K562 (cell line): Measurements from ENCODE around the gene PEX5. TPM values are rescaled to one million over a fixed set of nuclear protein-coding genes. Genes with fewer than 3 reads are reported as not detected.

ENCODE experiments used
- ATAC-seq: fragments of 200-7000 bp; cut with Tn5 transposase; 3 replicates; pipeline ENCODE4 v1.9.1; 2020; ENCODE audit warnings: moderate library complexity
- BruUV-seq: library from RNA; stranded (reverse); fragments of 400-500 nt; replicated peaks from 2 replicates; lab custom pipeline; 2021; lab: Mats Ljungman, UMichigan
- CTCF ChIA-PET: fragments of 300-600 bp; formaldehyde crosslinking; extraction: SDS; loops from one replicate; lab custom pipeline; 2021; ENCODE audit warnings: low intra/inter-chr PET ratio; lab: Yijun Ruan, JAX
- POLR2A ChIA-PET: fragments of 300-600, 350-650 bp; sonication (Branson Sonifier 250); formaldehyde crosslinking; extraction: SDS; loops from one replicate; lab custom pipeline; 2021; ENCODE audit warnings: antibody characterized with exemption, inconsistent platforms; lab: Yijun Ruan, JAX
- DNase-seq, 4 experiments: peaks; one replicate each; pipeline versions ENCODE4 v3.0.0 to v3.0.0-alpha.2; 2011 to 2018; ENCODE audit warnings: low spot score in 3 of 4, mixed read lengths in 3 of 4; ENCODE audit errors: extremely low read depth in 1 of 4
- FAIRE-seq: peaks from 2 replicates; lab custom pipeline; 2011; peaks lifted over from hg19 to GRCh38; lab: Jason Lieb, UNC
- H2AFZ ChIP-seq: 2 replicates; pipeline ENCODE4 v1.6.0; 2011; ENCODE audit warnings: low read depth, low read length, control low read depth, inconsistent platforms
- H3K27ac ChIP-seq: fragments of 200-600 bp; 3 replicates; pipeline ENCODE4 v1.8.0; 2011; ENCODE audit warnings: low read depth, mild to moderate bottlenecking, control low read depth, inconsistent platforms, low read length, moderate library complexity, mixed read lengths; ENCODE audit errors: extremely low read depth
- H3K27me3 ChIP-seq, 2 experiments: fragments of 300-600 bp in 1 of 2; 2 replicates in 1 of 2; 3 replicates in 1 of 2; pipeline versions ENCODE4 v1.6.0 to v1.8.0; 2011; ENCODE audit warnings: inconsistent platforms in 2 of 2, low read length in 2 of 2, mild to moderate bottlenecking in 1 of 2, mixed read lengths in 1 of 2, moderate library complexity in 1 of 2; ENCODE audit not compliant: control insufficient read depth in 2 of 2, insufficient read depth in 2 of 2
- H3K36me3 ChIP-seq: fragments of 300-600 bp; 3 replicates; pipeline ENCODE4 v1.8.0; 2011; ENCODE audit warnings: mild to moderate bottlenecking, low read length, inconsistent platforms; ENCODE audit not compliant: control insufficient read depth, insufficient read depth
- H3K4me1 ChIP-seq, 2 experiments: fragments of 200-600 bp in 1 of 2; replicated peaks in 1 of 2; 2 replicates in 1 of 2; 3 replicates in 1 of 2; pipeline versions ENCODE4 v1.5.1 to v1.8.0; 2011; ENCODE audit warnings: inconsistent platforms in 2 of 2, low read length in 2 of 2, mild to moderate bottlenecking in 1 of 2, mixed read lengths in 1 of 2, moderate library complexity in 1 of 2; ENCODE audit not compliant: control insufficient read depth in 2 of 2, insufficient read depth in 2 of 2
- H3K4me2 ChIP-seq: 2 replicates; pipeline ENCODE4 v1.6.1; 2011; ENCODE audit warnings: low read length, control low read depth, inconsistent platforms, mixed read lengths; ENCODE audit not compliant: insufficient read depth
- H3K4me3 ChIP-seq: fragments of 200-600 bp; sonication (generic), shearing (Covaris generic); 2 replicates; pipeline ENCODE4 v1.5.1; 2016; ENCODE audit warnings: control low read depth, inconsistent platforms
- H3K79me2 ChIP-seq: fragments of 200-600 bp; 3 replicates; pipeline ENCODE4 v1.8.0; 2011; ENCODE audit warnings: low read length, inconsistent platforms; ENCODE audit not compliant: control insufficient read depth, insufficient read depth
- H3K9ac ChIP-seq, 2 experiments: 2 replicates each; pipeline versions ENCODE4 v1.6.0 to v1.6.1; 2011; ENCODE audit warnings: low read depth in 2 of 2, low read length in 2 of 2, control low read depth in 1 of 2, inconsistent platforms in 1 of 2, mild to moderate bottlenecking in 1 of 2, mixed read lengths in 1 of 2; ENCODE audit not compliant: insufficient read depth in 1 of 2
- H3K9me1 ChIP-seq: one replicate; pipeline ENCODE4 v1.6.0; 2011; ENCODE audit warnings: inconsistent platforms, mild to moderate bottlenecking, low read length, moderate library complexity; ENCODE audit not compliant: control insufficient read depth, insufficient read depth
- H3K9me3 ChIP-seq: replicated peaks from 2 replicates; pipeline ENCODE4 v1.5.1; 2011; ENCODE audit warnings: low read depth, low read length, inconsistent platforms; ENCODE audit not compliant: control insufficient read depth, insufficient read depth
- H4K20me1 ChIP-seq: replicated peaks from 2 replicates; pipeline ENCODE4 v1.6.1; 2011; ENCODE audit warnings: low read length, inconsistent platforms, mixed read lengths; ENCODE audit not compliant: control insufficient read depth, insufficient read depth
- ARID2 ChIP-seq: fragments of 450-650 bp; IDR thresholded peaks from 2 replicates; pipeline ENCODE4 v1.6.1; 2017; ENCODE audit warnings: antibody characterized with exemption, mild to moderate bottlenecking
- CC2D1A ChIP-seq: fragments of 450-650 bp; IDR thresholded peaks from 2 replicates; pipeline ENCODE4 v1.6.1; 2017; ENCODE audit warnings: mild to moderate bottlenecking
- CHD1 ChIP-seq: fragments of 200-600 bp; sonication (generic); IDR thresholded peaks from one replicate; pipeline ENCODE4 v1.6.1; 2012; ENCODE audit warnings: mild to moderate bottlenecking, moderate library complexity, low read length, inconsistent platforms
- CREBBP ChIP-seq: IDR thresholded peaks from one replicate; pipeline ENCODE4 v1.6.1; 2012; ENCODE audit warnings: low read depth, mild to moderate bottlenecking, control low read depth, inconsistent platforms, low read length
- ELK3 ChIP-seq: fragments of 450-650 bp; formaldehyde crosslinking; IDR thresholded peaks from 2 replicates; pipeline ENCODE4 v1.4.0; 2020; ENCODE audit warnings: mild to moderate bottlenecking
- EWSR1 ChIP-seq: fragments of 450-650 bp; IDR thresholded peaks from 2 replicates; pipeline ENCODE4 v1.6.1; 2018; ENCODE audit warnings: borderline replicate concordance, mild to moderate bottlenecking, low read depth, moderate library complexity; ENCODE audit not compliant: partially characterized antibody
- MAFF ChIP-seq: IDR thresholded peaks from 2 replicates; pipeline ENCODE4 v1.6.1; 2012; ENCODE audit warnings: low read length, improper control_type of control experiment
- MCM7 ChIP-seq, 2 experiments: fragments of 450-650 bp; IDR thresholded peaks; 2 replicates each; pipeline ENCODE4 v1.6.1; 2016 to 2018
- REST ChIP-seq, 2 experiments: fragments of 450-650 bp; formaldehyde crosslinking in 1 of 2; IDR thresholded peaks; 2 replicates each; pipeline versions ENCODE4 v1.4.0 to v1.6.1; 2014 to 2020; ENCODE audit warnings: mild to moderate bottlenecking in 2 of 2, borderline replicate concordance in 1 of 2, low read depth in 1 of 2
- STAT5A ChIP-seq: IDR thresholded peaks from 2 replicates; pipeline ENCODE4 v1.6.1; 2012; ENCODE audit warnings: low read length, inconsistent platforms, borderline replicate concordance
- ZNF12 ChIP-seq: sonication (generic); formaldehyde crosslinking; IDR thresholded peaks from 2 replicates; pipeline ENCODE4 v1.4.0; 2020; ENCODE audit warnings: mild to moderate bottlenecking, missing genetic modification reagents
- ZNF174 ChIP-seq: fragments of 250-450 bp; sonication (Bioruptor Pico); IDR thresholded peaks from 2 replicates; pipeline ENCODE4 v1.4.0; 2020; ENCODE audit warnings: mild to moderate bottlenecking
- ZNF280B ChIP-seq: fragments of 250-450 bp; sonication (Bioruptor Pico); IDR thresholded peaks from 2 replicates; pipeline ENCODE4 v1.5.1; 2021; ENCODE audit warnings: mild to moderate bottlenecking
- ZNF445 ChIP-seq: fragments of 250-450 bp; sonication (Bioruptor Pico); IDR thresholded peaks from 2 replicates; pipeline ENCODE4 v1.4.0; 2020; ENCODE audit warnings: low read depth, mild to moderate bottlenecking, moderate library complexity
- WGBS: fragments of 100-300 bp; shearing (Covaris generic); methylation state at CpG from one replicate; pipeline ENCODE4 v1.1.6; 2016; ENCODE audit warnings: low coverage, mixed read lengths; ENCODE audit not compliant: insufficient coverage; ENCODE audit errors: missing lambda C conversion rate; 5-methylcytosine and 5-hydroxymethylcytosine counted together
- in situ Hi-C: fragments of 300-500 bp; cut with MboI; formaldehyde crosslinking; loops from 4 replicates; pipeline ENCODE4 v1.15.0; 2018; ENCODE audit warnings: inconsistent platforms, mixed read lengths
- intact Hi-C: fragments of 100-400 bp; cut with micrococcal nuclease; formaldehyde crosslinking; loops from 2 replicates; pipeline ENCODE4 v1.14.2; 2022
- polyA plus RNA-seq, 8 experiments: library from polyadenylated mRNA; depleted of rRNA in 4 of 8; stranded (reverse) in 5 of 8; unstranded in 3 of 8; fragments of >200 nt; fragmentation: Nextera tagmentation in 2 of 8; fragmentation: Illumina TruSeq in 1 of 8; extraction: Ambion mirVana in 2 of 8; extraction: Trizol in 1 of 8; gene quantifications; 2 replicates each; pipeline versions ENCODE4 v1.2.1 to v1.2.3, GENCODE V29; 2011 to 2014; ENCODE audit warnings: inconsistent platforms in 1 of 8, missing spikeins in 1 of 8
- total RNA-seq, 7 experiments: library from RNA; depleted of rRNA in 6 of 7; stranded (reverse); fragments of >200 nt in 6 of 7; fragmentation: Illumina TruSeq in 2 of 7; extraction: Trizol in 2 of 7; gene quantifications; 2 replicates each; pipeline versions ENCODE4 v1.2.1 to v1.2.3, GENCODE V29; 2011 to 2021; ENCODE audit warnings: low replicate concordance in 1 of 7

The PEX5 gene
- total and polyA plus RNA-seq, 9 of the 15 experiments (the other 6 are each of a cell fraction or from before 2014, with no cell fraction given) = 1.4 to 26.1 (median 14.0) TPM

GRCh38 chr12:7146228-7146627 is 43.3 kb upstream of the PEX5 start:
- no peak for FAIRE-seq
- H3K9me3 ChIP-seq = no peaks in the 10 kb centered on the region
- POLR2A ChIA-PET = interaction anchor here (0.9 to 1.3 kb wide), 2 partner anchors 13 to 16 kb away, joined by 3 read pairs; no protein-coding TSS in a partner anchor
- no peaks in the 10 kb centered on the region for H3K27me3 ChIP-seq
- H3K4me2 ChIP-seq = no peak overlapping the region
- H3K4me1 ChIP-seq = peaks cover 7 to 10% of the 10 kb centered on the region in 2 experiments; a peak in 3 of 5 replicates
- no peak overlapping the region for H3K9ac ChIP-seq
- no peak overlapping the region for H3K4me3 ChIP-seq
- no peaks in the 10 kb centered on the region for H3K79me2 ChIP-seq
- CTCF ChIA-PET = no interaction called here
- no peaks in the 10 kb centered on the region for H4K20me1 ChIP-seq
- H3K9me1 ChIP-seq = no peaks in the 10 kb centered on the region
- ATAC-seq = no peak
- no peak overlapping the region for H2AFZ ChIP-seq
- intact Hi-C loops (no loop called here), in situ Hi-C loops (no loop called here)
- 68% methylated on average over 2 of the region's 7 CpGs for WGBS
- peaks cover 32% of the 10 kb centered on the region; the same call in 2 of the 3 replicates for H3K36me3 ChIP-seq
- no peak for DNase-seq
- no TSS peak for BruUV-seq
- H3K27ac ChIP-seq = no peak overlapping the region
- TF ChIP-seq CREBBP (no peak), ZNF280B (CRISPR knock-in tag) (no peak), STAT5A (no peak), MCM7 (IDR thresholded peaks at IDR 0.05) (no peak), CC2D1A (no peak), ZNF174 (CRISPR knock-in tag) (no peak), REST (IDR thresholded peaks at IDR 0.05; ENCODE audit: borderline replicate concordance) (no peak), REST (CRISPR knock-in tag; IDR thresholded peaks at IDR 0.05; ENCODE audit: low read depth) (no peak), ZNF445 (no peak), ELK3 (CRISPR knock-in tag) (no peak), EWSR1 (no peak), MAFF (no peak), CHD1 (no peak), ZNF12 (CRISPR knock-in tag) (no peak), ARID2 (no peak)
